ENCODE measurements around the gene MPHOSPH9. TPM values are rescaled to one million over a fixed set of nuclear protein-coding genes. Genes with fewer than 3 reads are reported as not detected.
"Not testable (repeated sequence)": the region's sequence is repeated elsewhere in the genome, so short reads cannot be mapped to it uniquely, and the experiment has no call there.

MPHOSPH9 gene
- total RNA-seq, 1 donor from 2014 or later: 26.2 TPM

- DNase-seq (ENCODE audit: extremely low read depth, low read depth, low spot score): no peak
Measured at GRCh38 chr12:123231931-123232330, 1.0 kb downstream of the MPHOSPH9 start.

- no peak for DNase-seq (ENCODE audit: extremely low read depth, low read depth, low spot score)
Measured at GRCh38 chr12:123229051-123229450, 3.9 kb downstream of the MPHOSPH9 start.

GRCh38 chr12:123227581-123228258 is 5.2 kb downstream of the MPHOSPH9 start:
- no peak for DNase-seq (ENCODE audit: extremely low read depth, low read depth, low spot score)

GRCh38 chr12:123225443-123225842 is 7.5 kb downstream of the MPHOSPH9 start:
- DNase-seq (ENCODE audit: extremely low read depth, low read depth, low spot score): no peak

GRCh38 chr12:123223241-123223668 is 9.7 kb downstream of the MPHOSPH9 start:
- no peak for DNase-seq (ENCODE audit: extremely low read depth, low read depth, low spot score)

- not testable (repeated sequence) for DNase-seq (ENCODE audit: extremely low read depth, low read depth, low spot score)
Measured at GRCh38 chr12:123207815-123208214, 25.1 kb downstream of the MPHOSPH9 start.

- DNase-seq (ENCODE audit: extremely low read depth, low read depth, low spot score): not testable (repeated sequence)
Measured at GRCh38 chr12:123206794-123207193, 26.1 kb downstream of the MPHOSPH9 start.

GRCh38 chr12:123200414-123200813 is 32.5 kb downstream of the MPHOSPH9 start:
- DNase-seq (ENCODE audit: extremely low read depth, low read depth, low spot score): no peak

- DNase-seq (ENCODE audit: extremely low read depth, low read depth, low spot score): no peak
Measured at GRCh38 chr12:123199936-123200335, 33.0 kb downstream of the MPHOSPH9 start.

- DNase-seq (ENCODE audit: extremely low read depth, low read depth, low spot score): no peak
Measured at GRCh38 chr12:123187637-123188036, 45.3 kb downstream of the MPHOSPH9 start.

GRCh38 chr12:123180171-123180570 is 52.8 kb downstream of the MPHOSPH9 start:
- DNase-seq (ENCODE audit: extremely low read depth, low read depth, low spot score): no peak

GRCh38 chr12:123171967-123172366 is 61.0 kb downstream of the MPHOSPH9 start:
- no peak for DNase-seq (ENCODE audit: extremely low read depth, low read depth, low spot score)

- DNase-seq (ENCODE audit: extremely low read depth, low read depth, low spot score): no peak
Measured at GRCh38 chr12:123167329-123167728, 65.6 kb downstream of the MPHOSPH9 start.

GRCh38 chr12:123165537-123165936 is 67.4 kb downstream of the MPHOSPH9 start:
- DNase-seq (ENCODE audit: extremely low read depth, low read depth, low spot score): no peak

GRCh38 chr12:123164710-123165261 is 68.2 kb downstream of the MPHOSPH9 start:
- DNase-seq (ENCODE audit: extremely low read depth, low read depth, low spot score): no peak

- DNase-seq (ENCODE audit: extremely low read depth, low read depth, low spot score): no peak
Measured at GRCh38 chr12:123164222-123164621, 68.7 kb downstream of the MPHOSPH9 start.

- DNase-seq (ENCODE audit: extremely low read depth, low read depth, low spot score): no peak
Measured at GRCh38 chr12:123163227-123163626, 69.7 kb downstream of the MPHOSPH9 start.

- no peak for DNase-seq (ENCODE audit: extremely low read depth, low read depth, low spot score)
Measured at GRCh38 chr12:123160801-123161487, 72.0 kb downstream of the MPHOSPH9 start.

GRCh38 chr12:123153906-123154305 is 79.0 kb downstream of the MPHOSPH9 start:
- no peak for DNase-seq (ENCODE audit: extremely low read depth, low read depth, low spot score)

- no peak for DNase-seq (ENCODE audit: extremely low read depth, low read depth, low spot score)
Measured at GRCh38 chr12:123152833-123153232, 80.1 kb downstream of the MPHOSPH9 start.

- DNase-seq (ENCODE audit: extremely low read depth, low read depth, low spot score): no peak
Measured at GRCh38 chr12:123151457-123152454, 81.2 kb downstream of the MPHOSPH9 start.
